Neural crest cell (in vitro differentiated cells): ENCODE measurements around the gene SERPING1. TPM values are rescaled to one million over a fixed set of nuclear protein-coding genes. Genes with fewer than 3 reads are reported as not detected.

Experiments
- DNase-seq: peaks from one replicate; pipeline ENCODE4 v3.0.0; 2021; ENCODE audit warnings: low read depth, mixed read lengths, low spot score
- H3K27ac Mint-ChIP-seq: one replicate; pipeline ENCODE4 v1.8.0; 2021; ENCODE audit warnings: mild to moderate bottlenecking, mixed read lengths; ENCODE audit not compliant: unreplicated experiment
- H3K27me3 Mint-ChIP-seq: 2 replicates; pipeline ENCODE4 v1.8.0; 2021; ENCODE audit warnings: low read depth, mild to moderate bottlenecking, mixed read lengths
- H3K36me3 Mint-ChIP-seq: 2 replicates; pipeline ENCODE4 v1.8.0; 2021; ENCODE audit warnings: low read depth, mild to moderate bottlenecking, mixed read lengths
- H3K4me1 Mint-ChIP-seq: 2 replicates; pipeline ENCODE4 v1.8.0; 2021; ENCODE audit warnings: mixed read lengths
- H3K4me3 Mint-ChIP-seq: one replicate; pipeline ENCODE4 v1.8.0; 2021; ENCODE audit warnings: mild to moderate bottlenecking, mixed read lengths
- H3K9me3 Mint-ChIP-seq: 2 replicates; pipeline ENCODE4 v1.8.0; 2021; ENCODE audit warnings: mixed read lengths
- CTCF ChIP-seq: fragments of 200-600 bp; sonication (generic); conservative IDR thresholded peaks from 2 replicates; pipeline ENCODE4 v1.5.0; 2021; ENCODE audit warnings: antibody characterized with exemption, mild to moderate bottlenecking
- total RNA-seq: library from RNA; stranded (reverse); gene quantifications from 2 replicates; pipeline ENCODE4 v1.2.1, GENCODE V29; 2021

SERPING1 gene
- total RNA-seq, 1 donor from 2014 or later: 31.7 TPM

GRCh38 chr11:57640068-57640800, 42.7 kb downstream of the SERPING1 start:
- H3K36me3 Mint-ChIP-seq: peaks cover 23% of the 10 kb centered on the region
- H3K4me3 Mint-ChIP-seq: peak overlapping the region; percentile 99
- peaks cover 22% of the 10 kb centered on the region for H3K27me3 Mint-ChIP-seq
- no peaks in the 10 kb centered on the region for H3K9me3 Mint-ChIP-seq
- H3K27ac Mint-ChIP-seq: peak overlapping the region; percentile 98
- H3K4me1 Mint-ChIP-seq: peaks cover 66% of the 10 kb centered on the region
- no peak for TF ChIP-seq CTCF
- no peak for DNase-seq

DNA sequence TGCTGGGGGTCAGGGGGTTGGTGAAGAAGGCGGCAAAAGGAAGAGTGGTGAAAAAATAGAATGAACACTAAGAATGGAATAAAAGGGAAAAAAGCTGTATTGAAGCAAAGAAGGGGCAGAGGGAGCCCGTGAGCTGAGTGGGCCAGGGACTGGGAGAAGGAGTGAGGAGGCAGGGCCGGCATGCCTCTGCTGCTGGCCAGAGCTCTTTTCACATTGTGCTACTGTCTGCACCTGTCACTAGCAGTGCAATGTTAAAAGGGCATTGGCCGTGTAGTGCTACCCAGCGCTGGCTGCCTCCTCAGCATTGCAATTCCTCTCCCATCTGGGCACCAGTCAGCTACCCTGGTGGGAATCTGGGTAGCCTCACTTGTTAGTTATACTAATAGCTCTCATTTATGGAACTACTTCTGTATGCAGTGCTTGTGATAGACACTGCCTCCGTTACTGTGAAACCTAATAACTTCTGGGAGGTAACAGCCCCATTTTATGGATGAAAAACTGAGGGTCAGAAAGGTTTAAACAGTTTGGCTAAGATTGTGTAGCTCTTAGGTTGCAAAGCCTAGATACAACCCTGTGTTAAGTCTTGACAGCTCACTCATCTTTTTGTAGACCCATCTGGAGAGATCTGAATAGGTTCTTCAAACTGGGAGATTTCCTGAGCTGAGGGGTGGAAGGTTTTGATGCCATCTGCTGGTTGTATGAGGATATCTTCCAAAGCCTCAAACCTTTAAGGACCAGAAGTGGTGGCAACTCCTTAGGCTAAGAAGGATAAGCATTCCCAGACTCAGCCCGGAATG, 43.7 kb downstream of the SERPING1 start:
- Mint-ChIP-seq H3K4me3 (peak overlapping the region; percentile 99), H3K9me3 (no peaks in the 10 kb centered on the region), H3K27ac (peak overlapping the region; percentile 82), H3K36me3 (peaks cover 23% of the 10 kb centered on the region), H3K27me3 (peaks cover 25% of the 10 kb centered on the region), H3K4me1 (peaks cover 75% of the 10 kb centered on the region)
- DNase-seq: peak; percentile 46
- peak; percentile 60 for TF ChIP-seq CTCF

DNA sequence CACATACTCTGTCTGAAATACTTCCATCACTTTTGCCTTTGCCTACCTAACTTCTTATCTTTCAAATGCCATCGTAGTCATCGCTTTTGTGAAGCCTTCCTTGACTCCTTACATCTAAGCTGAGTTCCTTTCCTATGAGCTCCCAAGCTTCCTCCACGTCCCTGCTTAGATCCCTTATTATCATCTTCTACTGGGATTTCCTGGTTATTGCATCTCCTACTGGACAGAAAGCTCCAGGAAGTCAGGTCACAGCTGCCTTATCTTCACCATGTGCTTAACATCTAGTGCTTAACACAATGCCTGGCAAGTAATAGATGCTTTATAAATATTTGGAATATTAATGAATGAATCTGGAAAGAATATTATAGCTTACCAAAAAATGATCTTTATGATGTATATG, 46.3 kb downstream of the SERPING1 start:
- Mint-ChIP-seq H3K4me3 (peak overlapping the region; percentile 73), H3K27me3 (peaks cover 50% of the 10 kb centered on the region), H3K9me3 (no peaks in the 10 kb centered on the region), H3K36me3 (peaks cover 23% of the 10 kb centered on the region), H3K4me1 (peaks cover 85% of the 10 kb centered on the region), H3K27ac (no peak overlapping the region)
- DNase-seq: no peak
- no peak for TF ChIP-seq CTCF

- peak overlapping the region; percentile 93 for H3K4me3 Mint-ChIP-seq
- H3K27ac Mint-ChIP-seq: no peak overlapping the region
- no peaks in the 10 kb centered on the region for H3K9me3 Mint-ChIP-seq
- DNase-seq: peak; percentile 86
- peak; percentile 91 for TF ChIP-seq CTCF
- peaks cover 92% of the 10 kb centered on the region for H3K4me1 Mint-ChIP-seq
- H3K36me3 Mint-ChIP-seq: peaks cover 19% of the 10 kb centered on the region
- peaks cover 51% of the 10 kb centered on the region for H3K27me3 Mint-ChIP-seq
Measured at GRCh38 chr11:57644748-57645688, 47.5 kb downstream of the SERPING1 start.

- DNase-seq: no peak
- Mint-ChIP-seq H3K9me3 (no peaks in the 10 kb centered on the region), H3K4me1 (peaks cover 92% of the 10 kb centered on the region), H3K27me3 (peaks cover 56% of the 10 kb centered on the region), H3K27ac (no peak overlapping the region), H3K36me3 (peaks cover 19% of the 10 kb centered on the region), H3K4me3 (peak overlapping the region; percentile 93)
- TF ChIP-seq CTCF: no peak
Measured at GRCh38 chr11:57645689-57646085, 48.2 kb downstream of the SERPING1 start.
